ENCODE data around the gene CCN2. TPM values are rescaled to one million over a fixed set of nuclear protein-coding genes. Genes with fewer than 3 reads are reported as not detected.
"Not testable (repeated sequence)": the region's sequence is repeated elsewhere in the genome, so short reads cannot be mapped to it uniquely, and the experiment has no call there.

Gene CCN2
- total and polyA plus RNA-seq, 2 donors (not counting 1 experiment from before 2014, with no cell fraction given), result 0.81 to 1.3 TPM

- H3K4me1 Mint-ChIP-seq; H3K27ac ChIP-seq (ENCODE audit: low read length in 2 of 2); H3K4me3 ChIP-seq (ENCODE audit: control extremely low read depth in 1 of 5, extremely low read depth in 1 of 5, insufficient read depth in 1 of 5, low read depth in 2 of 5, low read length in 4 of 5); H3K9ac ChIP-seq (ENCODE audit: low read length); ATAC-seq (ENCODE audit: low read depth); H3K4me3 Mint-ChIP-seq; H4K20me1 ChIP-seq (ENCODE audit: control insufficient read depth, insufficient read depth, low read length, poor library complexity, severe bottlenecking); H3K9me3 ChIP-seq (ENCODE audit: control extremely low read depth in 1 of 3, control insufficient read depth in 2 of 3, insufficient read depth in 1 of 3, low read length in 2 of 3); H3K9me3 Mint-ChIP-seq (ENCODE audit: insufficient read depth); H3K27ac Mint-ChIP-seq; H3K79me2 ChIP-seq (ENCODE audit: control insufficient read depth, insufficient read depth, low read length); intact Hi-C loops (cut with micrococcal nuclease); H3K4me2 ChIP-seq (replicated peaks; ENCODE audit: low read depth, low read length, poor library complexity, severe bottlenecking); POLR2A ChIA-PET; H2AFZ ChIP-seq (ENCODE audit: insufficient read depth, low read depth, low read length, poor library complexity, severe bottlenecking); H3K4me1 ChIP-seq (ENCODE audit: control insufficient read depth in 2 of 2, insufficient read depth in 2 of 2, low read length in 2 of 2); DNase-seq; H3K36me3 ChIP-seq (replicated peaks in 1 of 2; ENCODE audit: control extremely low read depth in 1 of 2, control insufficient read depth in 1 of 2, extremely low read depth in 1 of 2, insufficient read depth in 2 of 2, low read length in 1 of 2): not testable (repeated sequence)
- no CpG with 5 or more reads among the region's 3 CpGs for WGBS (ENCODE audit: insufficient coverage)
- peaks cover 0 to 12% (median 3%) of the 10 kb centered on the region in 4 experiments for H3K27me3 ChIP-seq (replicated peaks in 1 of 4; ENCODE audit: control extremely low read depth in 1 of 4, control insufficient read depth in 3 of 4, insufficient read depth in 4 of 4, low read length in 3 of 4)
- CTCF ChIA-PET, result interaction anchor here (1.6 to 6.2 kb wide), 6 partner anchors 7 to 213 kb away, joined by 5 to 72 read pairs (median 9); no protein-coding TSS in a partner anchor
- peaks cover 35% of the 10 kb centered on the region for H3K27me3 Mint-ChIP-seq
Observed at GRCh38 chr6:131908787-131909186, 42.4 kb downstream of the CCN2 start.

GRCh38 chr6:131903734-131904133 is 47.4 kb downstream of the CCN2 start:
- DNase-seq; H3K4me2 ChIP-seq (replicated peaks; ENCODE audit: low read depth, low read length, poor library complexity, severe bottlenecking); H3K4me1 Mint-ChIP-seq; H3K9me3 ChIP-seq (ENCODE audit: control extremely low read depth in 1 of 3, control insufficient read depth in 2 of 3, insufficient read depth in 1 of 3, low read length in 2 of 3); H3K4me3 ChIP-seq (ENCODE audit: control extremely low read depth in 1 of 5, extremely low read depth in 1 of 5, insufficient read depth in 1 of 5, low read depth in 2 of 5, low read length in 4 of 5); H4K20me1 ChIP-seq (ENCODE audit: control insufficient read depth, insufficient read depth, low read length, poor library complexity, severe bottlenecking); H3K36me3 ChIP-seq (replicated peaks in 1 of 2; ENCODE audit: control extremely low read depth in 1 of 2, control insufficient read depth in 1 of 2, extremely low read depth in 1 of 2, insufficient read depth in 2 of 2, low read length in 1 of 2); H3K27ac ChIP-seq (ENCODE audit: low read length in 2 of 2); intact Hi-C loops (cut with micrococcal nuclease); H3K27me3 ChIP-seq (replicated peaks in 1 of 4; ENCODE audit: control extremely low read depth in 1 of 4, control insufficient read depth in 3 of 4, insufficient read depth in 4 of 4, low read length in 3 of 4); H3K27ac Mint-ChIP-seq; H3K79me2 ChIP-seq (ENCODE audit: control insufficient read depth, insufficient read depth, low read length); H3K9me3 Mint-ChIP-seq (ENCODE audit: insufficient read depth); H2AFZ ChIP-seq (ENCODE audit: insufficient read depth, low read depth, low read length, poor library complexity, severe bottlenecking); ATAC-seq (ENCODE audit: low read depth); H3K4me3 Mint-ChIP-seq; POLR2A ChIA-PET; H3K9ac ChIP-seq (ENCODE audit: low read length); H3K4me1 ChIP-seq (ENCODE audit: control insufficient read depth in 2 of 2, insufficient read depth in 2 of 2, low read length in 2 of 2): not testable (repeated sequence)
- H3K27me3 Mint-ChIP-seq, result peaks cover 21% of the 10 kb centered on the region
- CTCF ChIA-PET, result interaction anchor here (0.7 kb wide), 1 partner anchor 9 kb away, joined by 3 read pairs; no protein-coding TSS in a partner anchor
- WGBS (ENCODE audit: insufficient coverage), result 97% methylated on average over 4 of the region's 12 CpGs

GRCh38 chr6:131901326-131901873 is 49.8 kb downstream of the CCN2 start:
- POLR2A ChIA-PET; H3K27ac Mint-ChIP-seq; intact Hi-C loops (cut with micrococcal nuclease); H4K20me1 ChIP-seq (ENCODE audit: control insufficient read depth, insufficient read depth, low read length, poor library complexity, severe bottlenecking); H3K9ac ChIP-seq (ENCODE audit: low read length); H2AFZ ChIP-seq (ENCODE audit: insufficient read depth, low read depth, low read length, poor library complexity, severe bottlenecking); H3K27ac ChIP-seq (ENCODE audit: low read length in 2 of 2); H3K4me2 ChIP-seq (replicated peaks; ENCODE audit: low read depth, low read length, poor library complexity, severe bottlenecking); H3K4me3 Mint-ChIP-seq; H3K27me3 ChIP-seq (replicated peaks in 1 of 4; ENCODE audit: control extremely low read depth in 1 of 4, control insufficient read depth in 3 of 4, insufficient read depth in 4 of 4, low read length in 3 of 4); DNase-seq; ATAC-seq (ENCODE audit: low read depth); H3K4me1 ChIP-seq (ENCODE audit: control insufficient read depth in 2 of 2, insufficient read depth in 2 of 2, low read length in 2 of 2); H3K4me1 Mint-ChIP-seq; H3K36me3 ChIP-seq (replicated peaks in 1 of 2; ENCODE audit: control extremely low read depth in 1 of 2, control insufficient read depth in 1 of 2, extremely low read depth in 1 of 2, insufficient read depth in 2 of 2, low read length in 1 of 2); H3K4me3 ChIP-seq (ENCODE audit: control extremely low read depth in 1 of 5, extremely low read depth in 1 of 5, insufficient read depth in 1 of 5, low read depth in 2 of 5, low read length in 4 of 5); H3K9me3 Mint-ChIP-seq (ENCODE audit: insufficient read depth); H3K79me2 ChIP-seq (ENCODE audit: control insufficient read depth, insufficient read depth, low read length): not testable (repeated sequence)
- peaks cover 0 to 11% (median 5%) of the 10 kb centered on the region in 3 donors for H3K9me3 ChIP-seq (ENCODE audit: control extremely low read depth in 1 of 3, control insufficient read depth in 2 of 3, insufficient read depth in 1 of 3, low read length in 2 of 3)
- H3K27me3 Mint-ChIP-seq, result peaks cover 17% of the 10 kb centered on the region
- CTCF ChIA-PET, result interaction anchor here (1.4 kb wide), 1 partner anchor 8 kb away, joined by 3 read pairs; no protein-coding TSS in a partner anchor
- WGBS (ENCODE audit: insufficient coverage), result 97% methylated on average over 4 of the region's 5 CpGs

All from B cell (primary cell).